ENCODE results near the gene SPECC1. TPM values are rescaled to one million over a fixed set of nuclear protein-coding genes. Genes with fewer than 3 reads are reported as not detected.

Gene SPECC1
- total and polyA plus RNA-seq, 10 of the 15 experiments (the other 5 are each of a cell fraction or from before 2014, with no cell fraction given), result 6.4 to 40.6 (median 23.9) TPM

DNA sequence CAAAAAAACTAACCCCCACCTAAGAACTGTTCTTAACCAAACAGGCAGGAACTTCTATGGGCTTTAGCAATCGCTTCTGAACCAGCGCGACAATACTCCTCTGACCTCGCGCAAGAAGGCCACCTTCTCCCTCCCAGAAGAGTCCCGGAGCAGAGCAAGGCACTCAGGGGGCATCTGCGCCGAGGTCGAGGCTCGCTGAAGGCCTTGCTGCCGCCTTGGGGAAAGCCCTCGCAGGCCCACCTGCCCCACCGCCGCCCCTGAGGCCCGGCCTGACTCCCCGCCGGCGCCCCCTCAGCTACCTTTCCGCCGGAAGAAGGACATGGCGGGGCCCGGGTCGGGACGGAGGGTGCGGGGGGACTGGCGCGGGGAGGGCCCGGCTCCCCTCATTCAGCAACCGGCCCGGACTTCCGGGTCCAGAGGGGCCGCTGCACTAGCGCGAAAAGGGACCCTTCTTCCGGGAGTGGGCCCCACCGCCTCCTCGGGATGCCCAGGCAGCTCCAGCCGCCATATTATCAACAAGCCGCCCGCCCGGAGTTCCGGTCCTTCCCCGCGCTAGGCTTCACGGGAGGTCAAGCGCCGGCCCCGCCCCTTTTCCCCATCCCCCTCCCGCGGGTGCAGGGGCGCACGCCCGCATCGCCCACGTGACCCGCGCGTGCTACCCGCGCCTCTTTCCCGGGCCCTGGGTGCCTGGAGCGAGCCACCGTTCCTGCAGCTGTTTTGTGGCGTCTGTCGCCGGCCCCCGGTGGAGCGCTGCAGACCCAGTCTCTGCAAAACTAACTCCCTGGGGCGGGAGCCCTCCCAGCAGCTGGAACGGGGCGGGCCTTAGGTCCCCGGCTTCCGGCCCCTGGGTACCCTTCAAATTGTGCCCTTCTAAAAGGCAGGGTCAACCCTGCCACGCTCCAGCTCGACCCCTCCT, 31.6 kb upstream of the SPECC1 start, which contains the start of gene AKAP10 (continued):
- TF ChIP-seq ELK1 (IDR thresholded peaks at IDR 0.05; ENCODE audit: low read depth, low read length), result peak; percentile 77
- no peak for TF ChIP-seq NFYB (IDR thresholded peaks at IDR 0.05; ENCODE audit: insufficient read depth, low read depth, low read length)
- no peak for TF ChIP-seq KLF5 (IDR thresholded peaks at IDR 0.05; ENCODE audit: partially characterized antibody)
- TF ChIP-seq KDM1A (IDR thresholded peaks at IDR 0.05; ENCODE audit: borderline replicate concordance), result no peak
- no peak for TF ChIP-seq KAT2A (conservative IDR thresholded peaks at IDR 0.05; ENCODE audit: control insufficient read depth, low read depth, low read length)
- TF ChIP-seq, protein P1, sequence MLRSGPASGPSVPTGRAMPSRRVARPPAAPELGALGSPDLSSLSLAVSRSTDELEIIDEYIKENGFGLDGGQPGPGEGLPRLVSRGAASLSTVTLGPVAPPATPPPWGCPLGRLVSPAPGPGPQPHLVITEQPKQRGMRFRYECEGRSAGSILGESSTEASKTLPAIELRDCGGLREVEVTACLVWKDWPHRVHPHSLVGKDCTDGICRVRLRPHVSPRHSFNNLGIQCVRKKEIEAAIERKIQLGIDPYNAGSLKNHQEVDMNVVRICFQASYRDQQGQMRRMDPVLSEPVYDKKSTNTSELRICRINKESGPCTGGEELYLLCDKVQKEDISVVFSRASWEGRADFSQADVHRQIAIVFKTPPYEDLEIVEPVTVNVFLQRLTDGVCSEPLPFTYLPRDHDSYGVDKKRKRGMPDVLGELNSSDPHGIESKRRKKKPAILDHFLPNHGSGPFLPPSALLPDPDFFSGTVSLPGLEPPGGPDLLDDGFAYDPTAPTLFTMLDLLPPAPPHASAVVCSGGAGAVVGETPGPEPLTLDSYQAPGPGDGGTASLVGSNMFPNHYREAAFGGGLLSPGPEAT (IDR thresholded peaks at IDR 0.05; ENCODE audit: low read depth), result peak; percentile 70
- no peak for TF ChIP-seq ATF7 (IDR thresholded peaks at IDR 0.05; ENCODE audit: low read depth)
- peak; percentile 82; the same call in 1 of the 2 replicates for TF ChIP-seq ZNF687 (IDR thresholded peaks at IDR 0.05)
- no peak for TF ChIP-seq IRF4 (IDR thresholded peaks at IDR 0.05; ENCODE audit: low read depth, low read length)
- no peak for TF ChIP-seq MTA3 (IDR thresholded peaks at IDR 0.05; ENCODE audit: borderline replicate concordance, low read length)
- no peak for TF ChIP-seq ZSCAN29 (IDR thresholded peaks at IDR 0.05)
- 0 out of 4 replicates have a peak, but pooled peaks of 1 of the 2 experiments have one; percentile 10 for TF ChIP-seq SRF (IDR thresholded peaks at IDR 0.05; ENCODE audit: low read depth in 2 of 2, low read length in 2 of 2)
- no peak for TF ChIP-seq RFX5 (IDR thresholded peaks at IDR 0.05; ENCODE audit: low read depth, low read length)
- TF ChIP-seq BMI1 (IDR thresholded peaks at IDR 0.05; ENCODE audit: borderline replicate concordance), result no peak
- TF ChIP-seq RUNX3 (IDR thresholded peaks at IDR 0.05; ENCODE audit: low read length), result peak; percentile 35
- TF ChIP-seq NR2C2 (IDR thresholded peaks at IDR 0.05; ENCODE audit: borderline replicate concordance, control insufficient read depth, insufficient read length, low read depth), result no peak
- no peak for TF ChIP-seq IRF5 (IDR thresholded peaks at IDR 0.05; ENCODE audit: borderline replicate concordance)
- TF ChIP-seq, protein P2, sequence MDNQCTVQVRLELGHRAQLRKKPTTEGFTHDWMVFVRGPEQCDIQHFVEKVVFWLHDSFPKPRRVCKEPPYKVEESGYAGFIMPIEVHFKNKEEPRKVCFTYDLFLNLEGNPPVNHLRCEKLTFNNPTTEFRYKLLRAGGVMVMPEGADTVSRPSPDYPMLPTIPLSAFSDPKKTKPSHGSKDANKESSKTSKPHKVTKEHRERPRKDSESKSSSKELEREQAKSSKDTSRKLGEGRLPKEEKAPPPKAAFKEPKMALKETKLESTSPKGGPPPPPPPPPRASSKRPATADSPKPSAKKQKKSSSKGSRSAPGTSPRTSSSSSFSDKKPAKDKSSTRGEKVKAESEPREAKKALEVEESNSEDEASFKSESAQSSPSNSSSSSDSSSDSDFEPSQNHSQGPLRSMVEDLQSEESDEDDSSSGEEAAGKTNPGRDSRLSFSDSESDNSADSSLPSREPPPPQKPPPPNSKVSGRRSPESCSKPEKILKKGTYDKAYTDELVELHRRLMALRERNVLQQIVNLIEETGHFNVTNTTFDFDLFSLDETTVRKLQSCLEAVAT (IDR thresholded peaks at IDR 0.05), result no peak
- no peak for TF ChIP-seq YBX1 (IDR thresholded peaks at IDR 0.05)
- TF ChIP-seq TCF3 (IDR thresholded peaks at IDR 0.05; ENCODE audit: borderline replicate concordance, insufficient read depth, low read depth, low read length), result peak; percentile 68; the same call in 1 of the 2 replicates
